Measurements from ENCODE around the gene PGA5. TPM values are rescaled to one million over a fixed set of nuclear protein-coding genes. Genes with fewer than 3 reads are reported as not detected.

PGA5 gene
- total and polyA plus RNA-seq, 4 experiments from 2014 or later: not detected

- Histone ChIP-seq H3K27me3 (ENCODE audit: insufficient read depth, low read length) (peaks cover 4% of the 10 kb centered on the region), H3K36me3 (ENCODE audit: insufficient read depth, low read length) (peaks cover 31% of the 10 kb centered on the region), H3K27ac (ENCODE audit: low read depth, low read length) (no peak overlapping the region), H3K4me3 (ENCODE audit: low read length in 2 of 2) (no peak overlapping the region), H3K4me1 (ENCODE audit: insufficient read depth, low read length) (peaks cover 16% of the 10 kb centered on the region), H3K9me3 (ENCODE audit: control insufficient read depth in 1 of 2, low read length in 2 of 2) (no peaks in the 10 kb centered on the region)
- Mint-ChIP-seq H3K4me1 (peaks cover 22 to 44% (median 28%) of the 10 kb centered on the region in 4 donors), H3K36me3 (peaks cover 44 to 51% of the 10 kb centered on the region in 2 donors), H3K9me3 (no peaks in the 10 kb centered on the region), H3K27ac (peak overlapping the region in 2 of 7 donors; percentile 44 to 55), H3K4me3 (no peak overlapping the region), H3K27me3 (peaks cover 6 to 7% of the 10 kb centered on the region in 2 donors)
- ChIA-PET POLR2A (ENCODE audit: partially characterized antibody) (no interaction called here), CTCF (ENCODE audit: partially characterized antibody) (no interaction called here)
- intact Hi-C loops (cut with micrococcal nuclease): no loop called here
- no peak for DNase-seq
These were observed 56.8 kb downstream of the PGA5 start for GRCh38 chr11:61297746-61298145.

- intact Hi-C loops (cut with micrococcal nuclease): no loop called here
- Histone ChIP-seq H3K4me3 (ENCODE audit: low read length in 2 of 2) (no peak overlapping the region), H3K36me3 (ENCODE audit: insufficient read depth, low read length) (peaks cover 41% of the 10 kb centered on the region), H3K27me3 (ENCODE audit: insufficient read depth, low read length) (peaks cover 4% of the 10 kb centered on the region), H3K27ac (ENCODE audit: low read depth, low read length) (no peak overlapping the region), H3K4me1 (ENCODE audit: insufficient read depth, low read length) (peaks cover 16% of the 10 kb centered on the region), H3K9me3 (ENCODE audit: control insufficient read depth in 1 of 2, low read length in 2 of 2) (no peaks in the 10 kb centered on the region)
- peaks cover 46 to 60% of the 10 kb centered on the region in 2 donors for H3K36me3 Mint-ChIP-seq
- H3K4me1 Mint-ChIP-seq: peaks cover 19 to 38% (median 25%) of the 10 kb centered on the region in 4 donors
- peak overlapping the region in 4 of 7 donors; percentile 4 to 80 (median 26) for H3K27ac Mint-ChIP-seq
- ChIA-PET POLR2A (ENCODE audit: partially characterized antibody) (interaction anchor here (0.6 to 1.2 kb wide), 2 partner anchors 64 to 115 kb away, joined by 3 read pairs; partner anchors contain the start of gene TMEM138), CTCF (ENCODE audit: partially characterized antibody) (no interaction called here)
- peaks cover 2 to 3% of the 10 kb centered on the region in 2 donors for H3K27me3 Mint-ChIP-seq
- no peak overlapping the region for H3K4me3 Mint-ChIP-seq
- no peaks in the 10 kb centered on the region for H3K9me3 Mint-ChIP-seq
- DNase-seq: no peak
These were observed 57.8 kb downstream of the PGA5 start for GRCh38 chr11:61298663-61299244.

Other genes starting within 250 kb of the PGA5 start
- gene CD5, start 138.7 kb upstream of the PGA5 start, total RNA-seq: 100 to 1,000 TPM; 283 to 289 TPM
- gene CD5, start 138.7 kb upstream of the PGA5 start, polyA plus RNA-seq: 100 to 1,000 TPM; 170 to 323 TPM
- gene VPS37C, start 79.7 kb upstream of the PGA5 start, total RNA-seq: 1 to 10 TPM; 7.3 to 7.9 TPM
- under 1 TPM; 0.25 to 0.93 TPM for gene VPS37C, start 79.7 kb upstream of the PGA5 start, polyA plus RNA-seq
- gene PGA3, start 37.7 kb upstream of the PGA5 start, total RNA-seq: not detected
- not detected for gene PGA3, start 37.7 kb upstream of the PGA5 start, polyA plus RNA-seq
- not detected for gene PGA4, start 18.8 kb upstream of the PGA5 start, total RNA-seq
- not detected for gene PGA4, start 18.8 kb upstream of the PGA5 start, polyA plus RNA-seq
- gene VWCE, start 54.1 kb downstream of the PGA5 start, total RNA-seq: under 1 TPM; 0.38 to 0.44 TPM
- gene VWCE, start 54.1 kb downstream of the PGA5 start, polyA plus RNA-seq: not detected
- 100 to 1,000 TPM; 156 to 169 TPM for gene DDB1, start 91.9 kb downstream of the PGA5 start, total RNA-seq
- 100 to 1,000 TPM; 121 to 141 TPM for gene DDB1, start 91.9 kb downstream of the PGA5 start, polyA plus RNA-seq
- 10 to 100 TPM; 42.1 to 43.9 TPM for gene TKFC, start 92.1 kb downstream of the PGA5 start, total RNA-seq
- gene TKFC, start 92.1 kb downstream of the PGA5 start, polyA plus RNA-seq: 10 to 100 TPM; 24.5 to 30.2 TPM
- 10 to 100 TPM; 40.1 to 42.6 TPM for gene CYB561A3, start 120.7 kb downstream of the PGA5 start, total RNA-seq
- 10 to 100 TPM; 49.2 to 95.7 TPM for gene CYB561A3, start 120.7 kb downstream of the PGA5 start, polyA plus RNA-seq
- gene TMEM138, start 121.2 kb downstream of the PGA5 start, total RNA-seq: 10 to 100 TPM; 61.2 to 62.5 TPM
- gene TMEM138, start 121.2 kb downstream of the PGA5 start, polyA plus RNA-seq: 10 to 100 TPM; 49.0 to 59.2 TPM
- gene TMEM216, start 151.4 kb downstream of the PGA5 start, total RNA-seq: 10 to 100 TPM; 17.2 to 19.4 TPM
- 10 to 100 TPM; 45.7 to 48.1 TPM for gene TMEM216, start 151.4 kb downstream of the PGA5 start, polyA plus RNA-seq
- 100 to 1,000 TPM; 145 to 149 TPM for gene CPSF7, start 188.8 kb downstream of the PGA5 start, total RNA-seq
- gene CPSF7, start 188.8 kb downstream of the PGA5 start, polyA plus RNA-seq: 10 to 100 TPM; 19.9 to 34.2 TPM
- gene SDHAF2, start 188.9 kb downstream of the PGA5 start, total RNA-seq: 10 to 100 TPM; 54.7 to 60.2 TPM
- gene SDHAF2, start 188.9 kb downstream of the PGA5 start, polyA plus RNA-seq: 100 to 1,000 TPM; 100 to 106 TPM